K562 (cell line): ENCODE data around the gene AMBRA1. TPM values are rescaled to one million over a fixed set of nuclear protein-coding genes. Genes with fewer than 3 reads are reported as not detected.

Experiments
- ARID2 ChIP-seq: fragments of 450-650 bp; IDR thresholded peaks from 2 replicates; pipeline ENCODE4 v1.6.1; 2017; ENCODE audit warnings: antibody characterized with exemption, mild to moderate bottlenecking
- CBX3 ChIP-seq, 2 experiments: IDR thresholded peaks; 1 replicate in 1 of 2; 2 replicates in 1 of 2; pipeline ENCODE4 v1.6.1; 2012; ENCODE audit warnings: inconsistent platforms in 2 of 2, low read length in 2 of 2, borderline replicate concordance in 1 of 2, control low read depth in 1 of 2
- CTCF ChIP-seq, 3 experiments: IDR thresholded peaks in 2 of 3; conservative IDR thresholded peaks in 1 of 3; 2 replicates each; pipeline ENCODE4 v1.5.1; 2011 to 2012; ENCODE audit warnings: low read length in 3 of 3, mild to moderate bottlenecking in 3 of 3, control low read depth in 2 of 3, improper control_type of control experiment in 1 of 3, inconsistent platforms in 1 of 3, low read depth in 1 of 3, mixed read lengths in 1 of 3, moderate library complexity in 1 of 3; ENCODE audit not compliant: insufficient read depth in 2 of 3
- EP300 ChIP-seq: IDR thresholded peaks from 2 replicates; pipeline ENCODE4 v1.6.1; 2012; ENCODE audit warnings: low read length, improper control_type of control experiment
- FOXK2 ChIP-seq, 2 experiments: fragments of 450-650 bp; IDR thresholded peaks in 1 of 2; conservative IDR thresholded peaks in 1 of 2; 2 replicates each; pipeline ENCODE4 v1.6.1; 2016; ENCODE audit warnings: low read depth in 2 of 2, mild to moderate bottlenecking in 1 of 2
- HDGF ChIP-seq: fragments of 450-650 bp; IDR thresholded peaks from 2 replicates; pipeline ENCODE4 v1.6.1; 2016
- KAT2B ChIP-seq: IDR thresholded peaks from one replicate; pipeline ENCODE4 v1.6.1; 2012; ENCODE audit warnings: low read depth, mild to moderate bottlenecking, control low read depth, inconsistent platforms, low read length, moderate library complexity
- KAT8 ChIP-seq: fragments of 450-650 bp; IDR thresholded peaks from 2 replicates; pipeline ENCODE4 v1.6.1; 2016; ENCODE audit warnings: low read depth, mild to moderate bottlenecking
- RREB1 ChIP-seq: fragments of 250-450 bp; sonication (Bioruptor Pico); IDR thresholded peaks from 2 replicates; pipeline ENCODE4 v1.4.0; 2020
- SMAD2 ChIP-seq: fragments of 150-350 bp; IDR thresholded peaks from 2 replicates; pipeline ENCODE4 v1.6.1; 2014; ENCODE audit warnings: low read depth, mild to moderate bottlenecking, low read length
- SNRNP70 ChIP-seq: fragments of 200-400 bp; formaldehyde crosslinking; optimal IDR thresholded peaks from 2 replicates; pipeline ENCODE3; 2017; ENCODE audit warnings: low read depth, low read length
- TAF7 ChIP-seq: fragments of 450-650 bp; IDR thresholded peaks from 2 replicates; pipeline ENCODE4 v1.6.1; 2016; ENCODE audit warnings: missing genetic modification characterization, missing compliant biosample characterization
- ZNF24 ChIP-seq: fragments of 450-650 bp; IDR thresholded peaks from 2 replicates; pipeline ENCODE4 v1.6.1; 2016
- ZNF707 ChIP-seq: fragments of 250-450 bp; sonication (Bioruptor Pico); conservative IDR thresholded peaks from 2 replicates; pipeline ENCODE4 v1.8.0; 2022; ENCODE audit warnings: inconsistent platforms, mild to moderate bottlenecking, moderate library complexity
- polyA plus RNA-seq, 8 experiments: library from polyadenylated mRNA; depleted of rRNA in 4 of 8; stranded (reverse) in 5 of 8; unstranded in 3 of 8; fragments of >200 nt; fragmentation: Nextera tagmentation in 2 of 8; fragmentation: Illumina TruSeq in 1 of 8; extraction: Ambion mirVana in 2 of 8; extraction: Trizol in 1 of 8; gene quantifications; 2 replicates each; pipeline versions ENCODE4 v1.2.1 to v1.2.3, GENCODE V29; 2011 to 2014; ENCODE audit warnings: inconsistent platforms in 1 of 8, missing spikeins in 1 of 8
- total RNA-seq, 7 experiments: library from RNA; depleted of rRNA in 6 of 7; stranded (reverse); fragments of >200 nt in 6 of 7; fragmentation: Illumina TruSeq in 2 of 7; extraction: Trizol in 2 of 7; gene quantifications; 2 replicates each; pipeline versions ENCODE4 v1.2.1 to v1.2.3, GENCODE V29; 2011 to 2021; ENCODE audit warnings: low replicate concordance in 1 of 7
- TF ChIP-seq, protein P1 (sequence below): sonication (generic); formaldehyde crosslinking; IDR thresholded peaks from 2 replicates; pipeline ENCODE4 v1.8.1; 2023; ENCODE audit warnings: mild to moderate bottlenecking, missing genetic modification reagents
- TF ChIP-seq, protein P2 (sequence below): sonication (generic); formaldehyde crosslinking; IDR thresholded peaks from 2 replicates; pipeline ENCODE4 v1.8.1; 2023; ENCODE audit warnings: mild to moderate bottlenecking, missing genetic modification reagents

Gene AMBRA1
- total and polyA plus RNA-seq, 9 of the 15 experiments (the other 6 are each of a cell fraction or from before 2014, with no cell fraction given): 0.15 to 24.5 (median 13.0) TPM

GRCh38 chr11:46537537-46538295 lies 56.1 kb downstream of the AMBRA1 start (continued):
- TF ChIP-seq, protein P1, sequence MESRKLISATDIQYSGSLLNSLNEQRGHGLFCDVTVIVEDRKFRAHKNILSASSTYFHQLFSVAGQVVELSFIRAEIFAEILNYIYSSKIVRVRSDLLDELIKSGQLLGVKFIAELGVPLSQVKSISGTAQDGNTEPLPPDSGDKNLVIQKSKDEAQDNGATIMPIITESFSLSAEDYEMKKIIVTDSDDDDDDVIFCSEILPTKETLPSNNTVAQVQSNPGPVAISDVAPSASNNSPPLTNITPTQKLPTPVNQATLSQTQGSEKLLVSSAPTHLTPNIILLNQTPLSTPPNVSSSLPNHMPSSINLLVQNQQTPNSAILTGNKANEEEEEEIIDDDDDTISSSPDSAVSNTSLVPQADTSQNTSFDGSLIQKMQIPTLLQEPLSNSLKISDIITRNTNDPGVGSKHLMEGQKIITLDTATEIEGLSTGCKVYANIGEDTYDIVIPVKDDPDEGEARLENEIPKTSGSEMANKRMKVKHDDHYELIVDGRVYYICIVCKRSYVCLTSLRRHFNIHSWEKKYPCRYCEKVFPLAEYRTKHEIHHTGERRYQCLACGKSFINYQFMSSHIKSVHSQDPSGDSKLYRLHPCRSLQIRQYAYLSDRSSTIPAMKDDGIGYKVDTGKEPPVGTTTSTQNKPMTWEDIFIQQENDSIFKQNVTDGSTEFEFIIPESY (CRISPR knock-in tag): peak; percentile 34; the same call in 1 of the 2 replicates
- TF ChIP-seq ZNF24 (peak; percentile 14; the same call in 1 of the 2 replicates), SMAD2 (no peak), EP300 (no peak), ZNF707 (CRISPR knock-in tag) (no peak), HDGF (peak; percentile 83; the same call in 1 of the 2 replicates), CBX3 (IDR thresholded peaks at IDR 0.05; ENCODE audit: borderline replicate concordance in 1 of 2, low read length in 2 of 2) (no peak), CTCF (IDR thresholded peaks at IDR 0.05 in 2 of 3, conservative IDR thresholded peaks at IDR 0.05 in 1 of 3; ENCODE audit: insufficient read depth in 2 of 3, low read depth in 1 of 3, low read length in 3 of 3) (peak; percentile 92 to 93 (median 93)), KAT8 (no peak), SNRNP70 (no peak), RREB1 (no peak), ARID2 (peak; percentile 77), TAF7 (tag) (no peak), KAT2B (no peak), FOXK2 (conservative IDR thresholded peaks at IDR 0.05 in 1 of 2, IDR thresholded peaks at IDR 0.05 in 1 of 2; ENCODE audit: low read depth in 2 of 2) (peak in 1 of 2 experiments; percentile 57; a peak in 1 of 4 replicates)
- TF ChIP-seq, protein P2, sequence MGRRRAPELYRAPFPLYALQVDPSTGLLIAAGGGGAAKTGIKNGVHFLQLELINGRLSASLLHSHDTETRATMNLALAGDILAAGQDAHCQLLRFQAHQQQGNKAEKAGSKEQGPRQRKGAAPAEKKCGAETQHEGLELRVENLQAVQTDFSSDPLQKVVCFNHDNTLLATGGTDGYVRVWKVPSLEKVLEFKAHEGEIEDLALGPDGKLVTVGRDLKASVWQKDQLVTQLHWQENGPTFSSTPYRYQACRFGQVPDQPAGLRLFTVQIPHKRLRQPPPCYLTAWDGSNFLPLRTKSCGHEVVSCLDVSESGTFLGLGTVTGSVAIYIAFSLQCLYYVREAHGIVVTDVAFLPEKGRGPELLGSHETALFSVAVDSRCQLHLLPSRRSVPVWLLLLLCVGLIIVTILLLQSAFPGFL: no peak
